ENCODE data around the gene PRMT2.

PRMT2 gene

DNA sequence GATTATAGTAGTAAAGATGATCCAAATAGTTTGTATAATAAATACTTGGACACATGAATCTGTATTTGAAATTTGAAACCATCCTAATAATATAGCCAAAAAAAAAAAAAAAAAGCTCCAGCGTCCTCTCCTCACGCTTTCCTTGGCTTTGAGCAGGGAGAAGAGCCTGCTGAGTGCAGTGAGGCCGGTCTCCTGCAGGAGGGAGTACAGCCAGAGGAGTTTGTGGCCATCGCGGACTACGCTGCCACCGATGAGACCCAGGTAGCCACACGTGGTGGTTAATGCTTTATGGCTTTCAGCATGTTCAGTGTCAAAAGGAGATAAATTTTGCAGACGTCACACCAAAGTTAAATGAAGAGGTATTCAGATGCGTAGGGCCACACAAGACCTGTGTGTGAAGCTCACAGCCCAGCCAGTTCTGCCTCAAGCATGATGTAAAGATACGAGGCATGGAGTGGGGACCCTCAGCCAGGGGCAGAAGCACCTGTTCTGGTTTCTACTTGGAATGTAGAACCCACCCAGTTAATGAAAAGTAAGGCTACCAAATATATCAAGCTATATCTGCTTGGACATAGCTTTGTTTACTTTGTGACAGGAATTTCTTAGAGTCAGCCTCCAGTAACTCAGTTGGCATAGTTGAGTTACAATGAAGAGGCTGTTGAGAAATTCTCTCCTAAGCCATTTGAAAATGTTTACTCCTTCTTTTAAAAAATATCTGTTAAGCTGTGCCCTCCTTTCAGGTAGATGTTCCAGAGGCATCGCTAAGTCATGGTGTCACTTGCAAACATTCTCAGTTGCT is 8.1 kb downstream of the PRMT2 start:
- no peak for DNase-seq (ENCODE audit: low spot score)

DNA sequence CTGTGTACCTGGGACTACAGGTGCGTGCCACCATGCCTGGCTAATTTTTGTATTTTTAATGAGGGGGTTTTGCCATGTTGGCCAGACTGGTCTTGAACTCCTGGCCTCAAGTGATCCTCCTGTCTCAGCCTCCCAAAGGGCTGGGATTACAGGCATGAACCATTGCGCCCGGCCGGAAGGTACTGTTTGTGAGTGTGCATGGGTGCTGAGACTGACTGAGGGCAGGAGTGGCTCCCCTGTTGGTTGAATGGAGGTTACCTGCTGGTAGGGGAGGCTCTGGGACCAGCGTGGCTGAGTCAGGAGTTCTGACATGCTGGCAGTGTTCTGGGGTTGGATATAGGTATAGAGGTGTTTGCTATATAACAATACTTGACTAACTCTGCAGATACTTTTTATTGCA is 10.4 kb downstream of the PRMT2 start:
- DNase-seq (ENCODE audit: low spot score), result no peak

- no peak for DNase-seq (ENCODE audit: low spot score)
Measured at GRCh38 chr21:46646541-46647154, 11.2 kb downstream of the PRMT2 start.

DNA sequence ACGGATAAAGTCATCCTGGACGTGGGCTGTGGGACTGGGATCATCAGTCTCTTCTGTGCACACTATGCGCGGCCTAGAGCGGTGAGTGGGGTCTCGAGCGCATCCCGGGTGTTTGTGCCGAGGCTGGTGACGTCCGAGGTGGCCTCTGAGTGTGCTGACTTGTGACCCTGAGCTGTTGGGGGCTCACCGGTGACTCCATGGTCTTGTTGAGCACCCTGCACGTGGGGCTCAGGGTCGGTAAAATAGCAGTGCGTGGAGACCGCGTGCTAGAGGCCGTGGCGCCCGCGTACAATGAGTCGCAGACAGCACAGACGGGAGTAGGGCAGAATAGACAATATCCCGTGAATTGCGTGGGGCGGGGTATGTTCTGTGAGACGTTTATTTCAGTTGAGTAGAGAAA is 13.1 kb downstream of the PRMT2 start:
- DNase-seq (ENCODE audit: low spot score), result no peak

GRCh38 chr21:46649356-46649755 is 13.9 kb downstream of the PRMT2 start:
- no peak for DNase-seq (ENCODE audit: low spot score)

- no peak for DNase-seq (ENCODE audit: low spot score)
Measured at GRCh38 chr21:46650476-46651098, 15.1 kb downstream of the PRMT2 start.

- no peak for DNase-seq (ENCODE audit: low spot score)
Measured at GRCh38 chr21:46651121-46651520, 15.6 kb downstream of the PRMT2 start.

DNA sequence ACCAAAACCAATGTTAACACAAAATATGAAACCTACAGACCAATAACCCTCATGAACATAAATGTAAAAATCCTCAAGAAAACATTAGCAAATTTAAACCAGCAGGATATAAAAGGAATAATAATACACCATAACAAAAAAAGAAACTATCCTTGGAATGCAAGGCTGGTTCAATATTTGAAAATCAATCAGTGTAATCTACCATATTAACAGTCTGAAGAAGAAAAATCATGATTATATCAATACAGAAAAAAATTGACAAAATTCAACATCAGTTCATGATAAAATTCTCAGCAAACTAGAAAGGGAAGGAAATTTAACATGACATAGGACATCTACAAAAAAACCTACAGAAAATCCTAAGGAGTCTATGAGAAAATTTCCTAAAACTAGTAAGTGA is 19.8 kb downstream of the PRMT2 start:
- no peak for DNase-seq (ENCODE audit: low spot score)

- DNase-seq (ENCODE audit: low spot score), result no peak
Measured at GRCh38 chr21:46656820-46657219, 21.3 kb downstream of the PRMT2 start.

GRCh38 chr21:46660505-46660904 is 25.0 kb downstream of the PRMT2 start:
- DNase-seq (ENCODE audit: low spot score), result no peak

- peak; percentile 64 for DNase-seq (ENCODE audit: low spot score)
Measured at GRCh38 chr21:46661211-46661625, 25.7 kb downstream of the PRMT2 start.

GRCh38 chr21:46661642-46662366 is 26.3 kb downstream of the PRMT2 start:
- DNase-seq (ENCODE audit: low spot score), result no peak

DNA sequence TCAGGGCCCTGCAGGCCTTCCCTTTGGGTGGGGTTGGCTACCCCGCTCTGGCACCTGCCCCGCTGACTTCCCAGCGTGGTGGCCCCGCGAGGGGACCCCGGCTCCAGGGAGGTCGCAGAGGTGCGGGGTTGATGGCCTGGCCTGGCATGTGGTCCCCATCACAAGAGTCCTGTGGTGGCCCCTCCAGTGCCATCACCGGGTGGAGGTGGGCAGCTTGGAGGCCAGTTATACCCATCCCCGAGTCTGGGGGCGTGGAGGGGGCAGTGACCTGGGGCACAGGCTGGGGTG is 26.8 kb downstream of the PRMT2 start:
- no peak for DNase-seq (ENCODE audit: low spot score)

GRCh38 chr21:46662765-46663500 is 27.5 kb downstream of the PRMT2 start:
- DNase-seq (ENCODE audit: low spot score), result no peak

DNA sequence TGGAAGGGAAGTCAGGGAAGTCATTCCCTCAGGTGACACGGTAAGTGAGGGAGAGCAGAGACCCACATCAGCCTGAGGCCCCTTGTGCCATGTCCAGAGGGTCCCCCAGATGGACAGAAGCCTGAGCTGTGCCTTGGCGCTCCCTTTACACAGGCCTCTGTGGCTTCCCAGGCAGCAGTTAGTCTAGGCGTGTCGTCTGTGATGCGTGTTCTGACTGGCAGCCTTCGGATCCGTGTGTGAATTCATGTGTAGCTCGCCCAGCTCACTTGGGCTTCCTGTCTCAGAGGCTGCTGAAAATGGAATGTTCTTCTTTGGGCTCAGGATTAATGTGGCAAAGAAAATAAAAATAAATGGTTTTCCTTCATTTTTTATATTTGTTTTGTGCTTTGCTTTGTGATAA is 28.3 kb downstream of the PRMT2 start:
- DNase-seq (ENCODE audit: low spot score), result no peak

DNA sequence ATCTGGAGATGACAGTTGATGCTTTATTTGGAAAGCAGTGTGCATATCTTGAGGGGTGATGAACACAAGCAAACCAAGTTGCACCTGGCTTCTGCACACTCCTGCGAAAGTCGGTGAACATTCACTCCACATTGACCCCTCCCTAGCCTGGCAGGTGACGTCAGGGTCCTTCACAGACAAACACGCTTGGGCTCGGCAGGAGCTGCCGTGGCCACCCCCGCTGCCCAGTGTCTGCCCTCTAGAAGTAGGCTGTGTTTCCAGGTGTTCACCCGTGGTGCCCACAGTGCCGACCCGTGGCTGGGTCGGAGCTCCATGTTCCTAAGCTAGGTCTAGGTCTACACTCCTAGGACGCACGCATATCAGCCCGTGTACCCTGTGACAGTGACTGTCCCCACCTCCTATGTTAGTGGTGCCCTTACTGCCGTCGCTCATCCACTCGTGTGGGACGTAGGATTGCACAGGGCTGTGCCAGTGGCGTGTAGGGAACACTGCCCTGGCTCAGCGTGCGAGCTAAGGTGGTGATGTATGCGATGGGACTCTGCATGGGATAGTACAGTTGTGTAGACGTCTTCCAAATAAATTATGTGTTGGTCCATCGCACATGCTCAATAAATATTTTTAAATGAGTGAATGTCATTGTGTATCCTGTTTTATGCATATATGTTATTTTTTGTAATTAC is 29.0 kb downstream of the PRMT2 start:
- no peak for DNase-seq (ENCODE audit: low spot score)

- no peak for DNase-seq (ENCODE audit: low spot score)
Measured at GRCh38 chr21:46665566-46665965, 30.1 kb downstream of the PRMT2 start.

GRCh38 chr21:46666941-46667740 is 31.7 kb downstream of the PRMT2 start:
- DNase-seq (ENCODE audit: low spot score), result no peak

GRCh38 chr21:46667741-46668380 is 32.4 kb downstream of the PRMT2 start:
- peak; percentile 14 for DNase-seq (ENCODE audit: low spot score)

- DNase-seq (ENCODE audit: low spot score), result no peak
Measured at GRCh38 chr21:46668381-46668780, 32.9 kb downstream of the PRMT2 start.

All from cerebellar cortex (tissue), 1 donor.